ENCODE results near the gene ZNF717.
"Not testable (repeated sequence)": the region's sequence is repeated elsewhere in the genome, so short reads cannot be mapped to it uniquely, and the experiment has no call there.

The ZNF717 gene

DNA sequence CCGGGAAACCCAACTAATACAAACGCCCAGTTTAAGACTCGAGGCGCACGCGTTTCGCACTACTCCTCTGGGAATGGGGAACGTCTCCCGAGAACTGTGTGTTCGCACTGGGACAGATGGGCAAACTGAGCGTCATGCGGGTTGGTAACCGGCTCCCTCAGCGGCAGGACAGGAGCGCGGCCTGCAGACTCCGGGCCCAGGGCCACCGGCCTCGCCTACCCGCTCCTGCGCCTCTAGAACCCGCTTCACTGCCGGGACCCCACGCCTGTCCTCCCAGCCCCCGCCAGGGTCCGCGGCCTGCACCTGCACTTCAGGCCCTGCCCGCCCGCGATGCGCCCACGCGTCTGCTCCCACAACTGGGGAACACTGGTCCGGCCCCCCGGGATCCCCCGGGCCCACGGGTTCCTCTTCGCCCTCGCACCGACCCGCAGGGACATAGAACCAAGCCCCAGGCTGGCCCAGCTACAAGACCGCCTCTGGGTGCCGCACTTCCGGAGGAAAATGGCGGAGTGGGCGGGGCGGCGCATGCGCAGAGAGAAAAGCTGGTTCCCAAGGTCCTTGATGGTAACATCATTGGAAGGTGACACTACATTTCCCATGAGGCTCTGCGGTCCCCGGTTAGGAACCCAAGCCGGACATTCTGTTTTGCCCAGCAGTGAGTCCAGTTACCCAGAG, at the start of gene ZNF717:
TSS of gene ZNF717 (minus strand) at position 469 of the 675 bp plus-strand sequence. CDS start 2,187 bp downstream, outside the sequence.
- Mint-ChIP-seq H3K9me3 (peaks cover 18% of the 10 kb centered on the region), H3K4me3 (peak within 1 kb of the TSS; percentile 76), H3K27ac (peak within 1 kb of the TSS; percentile 96)
- not testable (repeated sequence) for H3K36me3 Mint-ChIP-seq, H3K4me1 Mint-ChIP-seq, ATAC-seq
- DNase-seq (ENCODE audit: low spot score in 2 of 2), result peak; percentile 76 to 94

- not testable (repeated sequence) for H3K4me1 Mint-ChIP-seq; H3K27ac Mint-ChIP-seq; ATAC-seq; DNase-seq (ENCODE audit: low spot score in 2 of 2); H3K36me3 Mint-ChIP-seq; H3K4me3 Mint-ChIP-seq
- peaks cover 11% of the 10 kb centered on the region for H3K9me3 Mint-ChIP-seq
These were observed 45.7 kb upstream of the ZNF717 start for GRCh38 chr3:75831076-75831475.

DNA sequence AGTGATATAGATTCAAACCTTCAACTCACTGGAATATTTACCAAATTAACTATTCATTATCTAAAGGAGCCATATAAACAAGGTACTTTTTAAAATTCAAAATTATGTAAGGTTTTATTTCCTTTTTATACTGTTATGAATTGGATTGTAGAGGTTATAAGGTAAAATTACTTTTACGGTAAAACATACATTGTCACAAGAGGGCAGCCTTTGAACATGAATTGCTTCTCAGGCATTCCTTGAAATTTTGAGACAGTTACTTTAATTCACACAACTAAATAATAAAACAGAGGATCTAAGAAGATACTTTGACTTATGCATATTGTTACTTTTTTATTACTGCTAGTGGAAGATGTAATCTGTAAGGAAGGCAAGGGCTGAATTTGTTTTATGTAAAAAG, 32.7 kb upstream of the ZNF717 start:
- not testable (repeated sequence) for H3K36me3 Mint-ChIP-seq; H3K4me1 Mint-ChIP-seq; ATAC-seq; H3K9me3 Mint-ChIP-seq; H3K27ac Mint-ChIP-seq; DNase-seq (ENCODE audit: low spot score in 2 of 2); H3K4me3 Mint-ChIP-seq

DNA sequence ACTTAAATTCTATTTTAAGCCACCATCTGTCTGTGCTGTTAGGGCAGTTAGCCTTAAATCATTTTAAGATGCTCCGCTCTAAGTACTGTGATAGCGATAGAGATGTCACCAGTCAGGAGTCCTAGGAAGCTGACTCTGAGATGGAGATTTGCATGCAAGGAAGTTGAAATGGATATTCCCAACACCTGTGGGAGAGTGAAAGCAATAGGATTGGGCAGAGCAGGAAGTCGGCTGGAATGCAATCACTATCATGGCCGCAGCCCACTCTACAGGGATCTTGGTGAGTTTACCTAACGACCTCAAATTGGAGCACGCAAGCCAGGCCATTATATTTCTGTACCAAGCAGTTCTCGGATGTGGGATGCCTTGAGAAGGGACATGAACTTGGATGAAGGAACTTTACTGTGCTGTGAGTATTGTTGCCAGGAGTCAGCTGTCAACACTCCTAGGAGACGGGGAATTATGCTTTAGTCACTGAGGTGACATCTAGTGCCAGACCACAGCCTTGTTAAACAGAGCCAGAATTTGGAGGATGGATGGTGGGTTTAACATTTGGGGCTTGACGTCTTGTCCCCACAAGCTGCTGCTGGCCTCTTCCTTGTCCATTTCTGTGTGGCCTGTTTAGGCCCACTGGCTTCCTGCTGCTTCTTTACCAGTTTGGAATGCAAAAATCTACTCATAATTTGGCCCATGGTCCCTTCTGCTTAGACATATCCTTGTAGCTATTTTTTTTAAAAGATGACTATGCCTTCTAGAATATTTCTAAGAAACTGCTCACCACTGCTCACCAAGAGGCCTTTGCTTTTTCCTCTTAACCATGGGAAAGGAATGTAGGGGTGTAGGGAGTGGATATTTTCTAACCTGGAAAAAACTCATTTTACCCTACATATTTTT, 31.2 kb upstream of the ZNF717 start:
- not testable (repeated sequence) for DNase-seq (ENCODE audit: low spot score in 2 of 2); ATAC-seq; H3K36me3 Mint-ChIP-seq; H3K9me3 Mint-ChIP-seq; H3K4me3 Mint-ChIP-seq; H3K4me1 Mint-ChIP-seq; H3K27ac Mint-ChIP-seq

GRCh38 chr3:75814797-75815196, 29.4 kb upstream of the ZNF717 start:
- no peak overlapping the region for H3K4me3 Mint-ChIP-seq
- H3K36me3 Mint-ChIP-seq, result no peaks in the 10 kb centered on the region
- H3K4me1 Mint-ChIP-seq, result no peaks in the 10 kb centered on the region
- DNase-seq (ENCODE audit: low spot score in 2 of 2) (no peak), ATAC-seq (no peak)
- no peak overlapping the region for H3K27ac Mint-ChIP-seq
- peaks cover 7% of the 10 kb centered on the region for H3K9me3 Mint-ChIP-seq

GRCh38 chr3:75782506-75782905, 2.8 kb downstream of the ZNF717 start:
- ATAC-seq (no peak), DNase-seq (ENCODE audit: low spot score in 2 of 2) (no peak)
- Mint-ChIP-seq H3K4me3 (no peak overlapping the region), H3K9me3 (peaks cover 13% of the 10 kb centered on the region), H3K36me3 (peaks cover 8% of the 10 kb centered on the region), H3K4me1 (no peaks in the 10 kb centered on the region), H3K27ac (no peak overlapping the region)

- ATAC-seq, result no peak
- no peak for DNase-seq (ENCODE audit: low spot score in 2 of 2)
- Mint-ChIP-seq H3K4me1 (no peaks in the 10 kb centered on the region), H3K36me3 (peaks cover 8% of the 10 kb centered on the region), H3K4me3 (no peak overlapping the region), H3K27ac (no peak overlapping the region), H3K9me3 (peaks cover 8% of the 10 kb centered on the region)
These were observed 4.1 kb downstream of the ZNF717 start for GRCh38 chr3:75781079-75781745.

- not testable (repeated sequence) for H3K4me1 Mint-ChIP-seq
These were observed 7.6 kb downstream of the ZNF717 start for GRCh38 chr3:75777742-75778141.

DNA sequence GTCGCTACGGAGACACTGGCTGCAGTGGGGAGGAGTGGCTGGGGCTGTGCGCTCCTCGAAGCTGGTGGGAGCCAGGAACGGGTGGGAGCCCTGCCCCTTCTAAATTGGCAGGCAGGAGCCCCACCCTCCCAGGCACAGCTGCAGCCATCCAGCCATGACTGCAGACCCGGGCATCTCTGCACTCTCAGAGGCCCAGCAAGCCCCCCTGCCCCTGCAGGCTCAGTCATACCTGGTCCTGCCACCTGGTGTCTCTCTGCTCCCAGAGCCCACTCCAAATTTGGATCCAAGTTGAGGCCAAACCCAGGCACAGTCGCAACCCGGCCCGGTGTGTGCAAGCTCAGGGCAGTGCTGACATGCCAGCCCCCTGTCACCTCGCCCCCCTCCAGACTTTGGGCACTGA, 13.7 kb downstream of the ZNF717 start:
- H3K9me3 Mint-ChIP-seq; H3K4me3 Mint-ChIP-seq; H3K27ac Mint-ChIP-seq; DNase-seq (ENCODE audit: low spot score in 2 of 2); H3K4me1 Mint-ChIP-seq; ATAC-seq: not testable (repeated sequence)
- peaks cover 12% of the 10 kb centered on the region for H3K36me3 Mint-ChIP-seq

More at GRCh38 chr3:75777742-75778141, 7.6 kb downstream of the ZNF717 start:
- H3K36me3 Mint-ChIP-seq; H3K4me3 Mint-ChIP-seq; DNase-seq (ENCODE audit: low spot score in 2 of 2); ATAC-seq; H3K27ac Mint-ChIP-seq; H3K9me3 Mint-ChIP-seq: not testable (repeated sequence)

- H3K4me3 Mint-ChIP-seq, result no peak overlapping the region
- peaks cover 12% of the 10 kb centered on the region for H3K36me3 Mint-ChIP-seq
- peaks cover 5% of the 10 kb centered on the region for H3K4me1 Mint-ChIP-seq
- peak overlapping the region; percentile 26 for H3K27ac Mint-ChIP-seq
- ATAC-seq (peak; percentile 82), DNase-seq (ENCODE audit: low spot score in 2 of 2) (peak in 1 of 2 donors; percentile 53)
- peaks cover 19% of the 10 kb centered on the region for H3K9me3 Mint-ChIP-seq
These were observed 16.9 kb downstream of the ZNF717 start for GRCh38 chr3:75768303-75769017.

GRCh38 chr3:75737831-75738493, 47.4 kb downstream of the ZNF717 start:
- Mint-ChIP-seq H3K36me3 (peaks cover 6% of the 10 kb centered on the region), H3K27ac (no peak overlapping the region), H3K4me1 (no peaks in the 10 kb centered on the region), H3K9me3 (peaks cover 6% of the 10 kb centered on the region), H3K4me3 (no peak overlapping the region)
- ATAC-seq, result no peak
- no peak for DNase-seq (ENCODE audit: low spot score in 2 of 2)

GRCh38 chr3:75727985-75728384, 57.4 kb downstream of the ZNF717 start:
- Mint-ChIP-seq H3K4me1 (no peaks in the 10 kb centered on the region), H3K27ac (no peak overlapping the region), H3K36me3 (no peaks in the 10 kb centered on the region), H3K9me3 (peaks cover 37% of the 10 kb centered on the region), H3K4me3 (no peak overlapping the region)
- ATAC-seq (no peak), DNase-seq (ENCODE audit: low spot score in 2 of 2) (no peak)

DNA sequence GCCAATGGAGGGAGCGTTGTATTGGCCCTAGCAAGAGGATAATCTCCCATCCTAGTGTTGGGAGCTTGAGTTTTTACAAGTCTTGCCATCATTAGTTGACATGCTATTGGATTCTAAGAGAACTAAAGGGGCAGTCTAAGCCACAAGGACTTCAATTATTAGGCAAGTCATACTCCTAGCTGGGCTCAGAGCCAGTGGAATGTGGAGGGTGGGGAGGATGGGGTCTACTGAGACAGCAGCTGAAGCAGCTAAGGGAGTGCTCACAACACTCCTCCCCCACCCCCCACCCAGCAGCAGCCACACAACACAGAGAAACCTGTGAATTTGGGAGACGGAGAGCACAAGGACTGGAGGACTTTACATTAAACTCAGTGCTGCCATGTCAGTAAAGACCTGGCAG, 93.3 kb downstream of the ZNF717 start:
- no peaks in the 10 kb centered on the region for H3K4me1 Mint-ChIP-seq
- no peak for DNase-seq (ENCODE audit: low spot score in 2 of 2)
- H3K4me3 Mint-ChIP-seq, result no peak overlapping the region
- H3K27ac Mint-ChIP-seq, result no peak overlapping the region
- no peaks in the 10 kb centered on the region for H3K36me3 Mint-ChIP-seq
- no peak for ATAC-seq
- peaks cover 9% of the 10 kb centered on the region for H3K9me3 Mint-ChIP-seq

DNA sequence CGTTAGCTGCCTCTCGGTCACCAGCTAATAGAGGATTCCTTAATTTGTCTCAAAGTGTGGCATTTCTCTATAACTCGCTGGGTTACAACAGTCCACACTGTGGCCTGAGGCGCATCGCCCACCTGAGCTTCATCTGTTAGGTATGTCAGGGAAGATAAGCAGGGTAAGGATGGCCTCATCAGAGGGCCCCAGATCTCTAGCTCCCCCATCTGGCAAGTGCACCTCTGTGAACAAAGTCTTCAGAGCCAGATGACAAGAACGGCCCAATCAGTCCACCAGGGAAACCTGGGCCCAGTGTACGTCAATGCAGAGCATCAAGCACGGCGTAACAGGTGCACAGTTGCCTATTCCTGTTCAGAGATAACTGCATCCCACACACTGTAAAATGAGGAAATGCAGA, 98.0 kb downstream of the ZNF717 start:
- H3K27ac Mint-ChIP-seq, result no peak overlapping the region
- no peak overlapping the region for H3K4me3 Mint-ChIP-seq
- ATAC-seq, result no peak

More for the DNA sequence above, 98.0 kb downstream of the ZNF717 start:
- no peak for DNase-seq (ENCODE audit: low spot score in 2 of 2)
- Mint-ChIP-seq H3K4me1 (no peaks in the 10 kb centered on the region), H3K36me3 (no peaks in the 10 kb centered on the region), H3K9me3 (peaks cover 12% of the 10 kb centered on the region)
